ENCODE measurements around the gene FEZF2.

FEZF2 gene

DNA sequence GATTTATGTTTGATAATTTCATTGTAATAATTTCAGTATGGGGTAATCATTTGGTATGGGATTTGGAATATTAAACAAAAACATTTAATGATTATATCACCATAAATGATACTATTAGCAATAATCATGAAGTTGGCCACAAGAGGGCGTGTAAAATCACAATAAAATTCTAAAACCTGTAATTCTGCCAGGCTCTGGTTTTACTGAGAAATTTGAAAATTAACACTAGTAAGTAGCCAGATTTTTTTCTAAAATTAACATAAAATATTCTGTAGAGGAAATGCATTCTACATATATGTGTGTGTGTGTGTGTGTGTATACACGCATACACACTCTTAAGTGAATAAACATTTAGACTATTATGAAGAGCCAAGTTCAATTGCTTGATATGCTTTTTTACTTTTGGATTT, 40.5 kb downstream of the FEZF2 start:
- TF ChIP-seq TCF4 (CRISPR knock-in tag; IDR thresholded peaks at IDR 0.05; ENCODE audit: borderline replicate concordance) (no peak), ARNTL (CRISPR knock-in tag; IDR thresholded peaks at IDR 0.05; ENCODE audit: borderline replicate concordance, low read depth) (no peak), SNAI2 (CRISPR knock-in tag; IDR thresholded peaks at IDR 0.05) (no peak), ZFP30 (CRISPR knock-in tag; IDR thresholded peaks at IDR 0.05) (no peak), ZC3H10 (CRISPR knock-in tag; IDR thresholded peaks at IDR 0.05) (no peak), ZNF8 (CRISPR knock-in tag; IDR thresholded peaks at IDR 0.05) (no peak), CSDC2 (CRISPR knock-in tag; IDR thresholded peaks at IDR 0.05) (no peak), ESRRG (CRISPR knock-in tag; IDR thresholded peaks at IDR 0.05) (no peak), PPARA (CRISPR knock-in tag; IDR thresholded peaks at IDR 0.05; ENCODE audit: borderline replicate concordance) (no peak), RARB (CRISPR knock-in tag; IDR thresholded peaks at IDR 0.05) (no peak), POU6F1 (CRISPR knock-in tag; IDR thresholded peaks at IDR 0.05; ENCODE audit: borderline replicate concordance, low read depth) (no peak), ZNF565 (CRISPR knock-in tag; conservative IDR thresholded peaks at IDR 0.05; ENCODE audit: low read depth) (no peak), TOX (CRISPR knock-in tag; IDR thresholded peaks at IDR 0.05; ENCODE audit: borderline replicate concordance) (no peak), ZFP3 (CRISPR knock-in tag; IDR thresholded peaks at IDR 0.05) (no peak), BACH2 (CRISPR knock-in tag; IDR thresholded peaks at IDR 0.05; ENCODE audit: borderline replicate concordance) (no peak)
- TF ChIP-seq, protein P1, sequence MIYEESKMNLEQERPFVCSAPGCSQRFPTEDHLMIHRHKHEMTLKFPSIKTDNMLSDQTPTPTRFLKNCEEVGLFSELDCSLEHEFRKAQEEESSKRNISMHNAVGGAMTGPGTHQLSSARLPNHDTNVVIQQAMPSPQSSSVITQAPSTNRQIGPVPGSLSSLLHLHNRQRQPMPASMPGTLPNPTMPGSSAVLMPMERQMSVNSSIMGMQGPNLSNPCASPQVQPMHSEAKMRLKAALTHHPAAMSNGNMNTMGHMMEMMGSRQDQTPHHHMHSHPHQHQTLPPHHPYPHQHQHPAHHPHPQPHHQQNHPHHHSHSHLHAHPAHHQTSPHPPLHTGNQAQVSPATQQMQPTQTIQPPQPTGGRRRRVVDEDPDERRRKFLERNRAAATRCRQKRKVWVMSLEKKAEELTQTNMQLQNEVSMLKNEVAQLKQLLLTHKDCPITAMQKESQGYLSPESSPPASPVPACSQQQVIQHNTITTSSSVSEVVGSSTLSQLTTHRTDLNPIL (CRISPR knock-in tag; IDR thresholded peaks at IDR 0.05; ENCODE audit: low read depth), result no peak
- no peak for ATAC-seq

DNA sequence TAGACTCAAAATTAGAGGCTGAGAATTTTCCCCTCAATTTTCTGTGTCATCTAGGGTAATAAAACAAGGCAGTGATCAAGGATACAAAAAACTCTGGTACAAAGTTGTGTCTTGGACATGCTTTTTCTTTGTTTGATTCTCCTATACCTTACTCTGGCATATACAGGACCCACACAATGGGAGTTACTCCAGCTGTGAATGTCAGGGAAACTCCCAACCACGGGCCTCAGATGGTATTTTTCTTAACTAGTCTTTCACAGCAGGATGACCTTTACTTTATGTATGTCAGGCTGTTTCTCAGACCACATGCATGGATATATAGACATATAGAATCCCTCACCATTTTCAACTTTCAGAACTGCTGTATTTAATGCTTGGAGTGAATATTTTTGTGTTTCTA, 41.3 kb downstream of the FEZF2 start:
- TF ChIP-seq GLIS3 (CRISPR knock-in tag; IDR thresholded peaks at IDR 0.05) (no peak), TCF4 (CRISPR knock-in tag; IDR thresholded peaks at IDR 0.05; ENCODE audit: borderline replicate concordance) (no peak), ARNTL (CRISPR knock-in tag; IDR thresholded peaks at IDR 0.05; ENCODE audit: borderline replicate concordance, low read depth) (no peak), SNAI2 (CRISPR knock-in tag; IDR thresholded peaks at IDR 0.05) (no peak), RARB (CRISPR knock-in tag; IDR thresholded peaks at IDR 0.05) (no peak), CSRNP3 (CRISPR knock-in tag; IDR thresholded peaks at IDR 0.05) (no peak), PPARA (CRISPR knock-in tag; IDR thresholded peaks at IDR 0.05; ENCODE audit: borderline replicate concordance) (no peak), ESRRG (CRISPR knock-in tag; IDR thresholded peaks at IDR 0.05) (no peak), ZNF565 (CRISPR knock-in tag; conservative IDR thresholded peaks at IDR 0.05; ENCODE audit: low read depth) (no peak), CSDC2 (CRISPR knock-in tag; IDR thresholded peaks at IDR 0.05) (no peak), ZNF70 (CRISPR knock-in tag; IDR thresholded peaks at IDR 0.05) (no peak), ZFP30 (CRISPR knock-in tag; IDR thresholded peaks at IDR 0.05) (no peak), ISL1 (CRISPR knock-in tag; IDR thresholded peaks at IDR 0.05) (no peak), ZNF8 (CRISPR knock-in tag; IDR thresholded peaks at IDR 0.05) (no peak), TOX (CRISPR knock-in tag; IDR thresholded peaks at IDR 0.05; ENCODE audit: borderline replicate concordance) (no peak)
- TF ChIP-seq, protein P2, sequence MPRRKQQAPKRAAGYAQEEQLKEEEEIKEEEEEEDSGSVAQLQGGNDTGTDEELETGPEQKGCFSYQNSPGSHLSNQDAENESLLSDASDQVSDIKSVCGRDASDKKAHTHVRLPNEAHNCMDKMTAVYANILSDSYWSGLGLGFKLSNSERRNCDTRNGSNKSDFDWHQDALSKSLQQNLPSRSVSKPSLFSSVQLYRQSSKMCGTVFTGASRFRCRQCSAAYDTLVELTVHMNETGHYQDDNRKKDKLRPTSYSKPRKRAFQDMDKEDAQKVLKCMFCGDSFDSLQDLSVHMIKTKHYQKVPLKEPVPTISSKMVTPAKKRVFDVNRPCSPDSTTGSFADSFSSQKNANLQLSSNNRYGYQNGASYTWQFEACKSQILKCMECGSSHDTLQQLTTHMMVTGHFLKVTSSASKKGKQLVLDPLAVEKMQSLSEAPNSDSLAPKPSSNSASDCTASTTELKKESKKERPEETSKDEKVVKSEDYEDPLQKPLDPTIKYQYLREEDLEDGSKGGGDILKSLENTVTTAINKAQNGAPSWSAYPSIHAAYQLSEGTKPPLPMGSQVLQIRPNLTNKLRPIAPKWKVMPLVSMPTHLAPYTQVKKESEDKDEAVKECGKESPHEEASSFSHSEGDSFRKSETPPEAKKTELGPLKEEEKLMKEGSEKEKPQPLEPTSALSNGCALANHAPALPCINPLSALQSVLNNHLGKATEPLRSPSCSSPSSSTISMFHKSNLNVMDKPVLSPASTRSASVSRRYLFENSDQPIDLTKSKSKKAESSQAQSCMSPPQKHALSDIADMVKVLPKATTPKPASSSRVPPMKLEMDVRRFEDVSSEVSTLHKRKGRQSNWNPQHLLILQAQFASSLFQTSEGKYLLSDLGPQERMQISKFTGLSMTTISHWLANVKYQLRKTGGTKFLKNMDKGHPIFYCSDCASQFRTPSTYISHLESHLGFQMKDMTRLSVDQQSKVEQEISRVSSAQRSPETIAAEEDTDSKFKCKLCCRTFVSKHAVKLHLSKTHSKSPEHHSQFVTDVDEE (CRISPR knock-in tag; IDR thresholded peaks at IDR 0.05), result no peak
- TF ChIP-seq, protein P3, sequence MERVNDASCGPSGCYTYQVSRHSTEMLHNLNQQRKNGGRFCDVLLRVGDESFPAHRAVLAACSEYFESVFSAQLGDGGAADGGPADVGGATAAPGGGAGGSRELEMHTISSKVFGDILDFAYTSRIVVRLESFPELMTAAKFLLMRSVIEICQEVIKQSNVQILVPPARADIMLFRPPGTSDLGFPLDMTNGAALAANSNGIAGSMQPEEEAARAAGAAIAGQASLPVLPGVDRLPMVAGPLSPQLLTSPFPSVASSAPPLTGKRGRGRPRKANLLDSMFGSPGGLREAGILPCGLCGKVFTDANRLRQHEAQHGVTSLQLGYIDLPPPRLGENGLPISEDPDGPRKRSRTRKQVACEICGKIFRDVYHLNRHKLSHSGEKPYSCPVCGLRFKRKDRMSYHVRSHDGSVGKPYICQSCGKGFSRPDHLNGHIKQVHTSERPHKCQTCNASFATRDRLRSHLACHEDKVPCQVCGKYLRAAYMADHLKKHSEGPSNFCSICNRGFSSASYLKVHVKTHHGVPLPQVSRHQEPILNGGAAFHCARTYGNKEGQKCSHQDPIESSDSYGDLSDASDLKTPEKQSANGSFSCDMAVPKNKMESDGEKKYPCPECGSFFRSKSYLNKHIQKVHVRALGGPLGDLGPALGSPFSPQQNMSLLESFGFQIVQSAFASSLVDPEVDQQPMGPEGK (CRISPR knock-in tag; IDR thresholded peaks at IDR 0.05; ENCODE audit: borderline replicate concordance), result no peak
- ATAC-seq, result no peak
